Bronchial smooth muscle cell (primary cell): ENCODE data around the gene CHAF1B. TPM values are rescaled to one million over a fixed set of nuclear protein-coding genes. Genes with fewer than 3 reads are reported as not detected.

Experiments
- total RNA-seq: library from RNA; depleted of rRNA; stranded (reverse); fragments of >200 nt; gene quantifications from 2 replicates; pipeline ENCODE4 v1.2.1, GENCODE V29; 2014

CHAF1B gene
- 0.60 and 0.95 TPM in 2 replicates for total RNA-seq

DNA sequence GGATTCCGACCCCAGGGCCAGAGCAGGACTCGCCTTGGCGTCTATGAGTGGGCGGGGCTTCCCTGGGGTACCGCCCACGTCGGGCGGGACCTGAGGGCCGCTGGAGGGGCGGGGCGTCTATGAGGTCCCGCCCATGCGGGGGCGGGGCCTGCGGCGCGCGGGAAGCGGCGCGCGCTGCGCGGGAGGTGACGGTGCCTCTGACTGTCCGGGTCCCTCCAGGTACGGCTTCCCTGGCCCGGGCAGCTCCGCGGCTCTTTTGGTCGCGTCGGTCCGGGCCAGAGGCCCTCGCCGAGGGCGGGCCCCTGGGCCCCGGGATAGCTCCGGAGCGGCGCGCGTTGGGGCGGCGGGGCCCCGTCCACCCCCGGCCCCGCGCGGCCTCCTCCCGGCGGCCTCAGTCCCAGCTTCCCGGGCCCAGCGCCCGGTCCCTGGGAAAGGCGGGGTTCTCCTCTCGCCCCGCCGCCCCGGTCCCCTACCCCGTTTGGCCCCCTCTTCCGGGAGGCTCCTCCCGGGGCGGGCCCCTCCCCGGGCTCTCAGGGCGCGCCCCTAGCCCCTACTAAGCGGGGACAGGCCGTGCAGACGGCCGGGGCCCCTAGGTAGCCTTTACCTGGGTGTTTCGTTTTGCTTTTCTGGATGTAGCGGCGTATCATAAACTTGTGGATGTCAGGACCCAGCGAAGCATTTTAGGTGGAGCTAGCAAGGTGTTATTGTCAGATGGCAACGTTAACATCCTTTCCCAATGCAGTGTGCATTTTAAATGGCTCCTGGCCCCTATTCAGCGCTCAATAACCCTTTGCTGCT, at the start of gene CHAF1B:
Gene CHAF1B (plus strand): TSS at position 160 of the 798 bp plus-strand sequence. CDS start 745 bp downstream, outside the sequence.

Other genes starting within 250 kb of the CHAF1B start
- gene DOP1B, start 228.6 kb upstream of the CHAF1B start, total RNA-seq = 2.1 and 2.5 TPM in 2 replicates
- gene MORC3, start 65.2 kb upstream of the CHAF1B start, total RNA-seq = 29.8 and 34.8 TPM in 2 replicates
- not detected in 2 replicates for gene CLDN14, start 94.7 kb downstream of the CHAF1B start, total RNA-seq